IMR-90 (cell line): ENCODE measurements around the gene PLCH1. TPM values are rescaled to one million over a fixed set of nuclear protein-coding genes. Genes with fewer than 3 reads are reported as not detected.

Source experiments
- ATAC-seq: fragments of 200-7000 bp; cut with Tn5 transposase; 2 replicates; pipeline ENCODE4 v1.9.1; 2020; ENCODE audit warnings: low read depth, mild to moderate bottlenecking, moderate library complexity
- BruUV-seq: library from RNA; stranded (reverse); fragments of 400-500 nt; replicated peaks from 2 replicates; lab custom pipeline; 2021; lab: Mats Ljungman, UMichigan
- CTCF ChIA-PET: fragments of 300-600 bp; formaldehyde crosslinking; extraction: SDS; loops from one replicate; lab custom pipeline; 2021; ENCODE audit warnings: antibody characterized with exemption; lab: Yijun Ruan, JAX
- POLR2A ChIA-PET: fragments of 300-600 bp; sonication (Branson Sonifier 250); formaldehyde crosslinking; loops from one replicate; lab custom pipeline; 2022; ENCODE audit warnings: antibody characterized with exemption; ENCODE audit not compliant: unreplicated experiment; lab: Charles Lee
- DNase-seq: peaks from one replicate; pipeline ENCODE4 v3.0.0; 2013
- H2AFZ ChIP-seq: replicated peaks from 2 replicates; pipeline ENCODE3; 2013; ENCODE audit warnings: low read length, mild to moderate bottlenecking; ENCODE audit not compliant: poor library complexity
- H2AK5ac ChIP-seq: 2 replicates; pipeline ENCODE4 v1.6.1; 2013; ENCODE audit warnings: low read depth, low read length, inconsistent platforms
- H2AK9ac ChIP-seq: replicated peaks from 2 replicates; pipeline ENCODE3; 2013; ENCODE audit warnings: mild to moderate bottlenecking, low read depth, low read length, moderate library complexity; ENCODE audit not compliant: poor library complexity
- H2BK120ac ChIP-seq: 2 replicates; pipeline ENCODE4 v1.6.1; 2013; ENCODE audit warnings: low read depth, low read length, inconsistent platforms
- H2BK15ac ChIP-seq: 3 replicates; pipeline ENCODE4 v1.6.1; 2013; ENCODE audit warnings: low read depth, low read length, inconsistent platforms
- H2BK20ac ChIP-seq: 2 replicates; pipeline ENCODE4 v1.6.1; 2013; ENCODE audit warnings: low read depth, mild to moderate bottlenecking, inconsistent platforms, low read length, moderate library complexity
- H2BK5ac ChIP-seq: 2 replicates; pipeline ENCODE4 v1.6.1; 2013; ENCODE audit warnings: mild to moderate bottlenecking, low read depth, low read length, inconsistent platforms; ENCODE audit not compliant: poor library complexity, severe bottlenecking
- H3K14ac ChIP-seq: replicated peaks from 2 replicates; pipeline ENCODE4 v1.6.1; 2013; ENCODE audit warnings: low read depth, low read length, inconsistent platforms
- H3K18ac ChIP-seq: 2 replicates; pipeline ENCODE4 v1.6.1; 2013; ENCODE audit warnings: low read depth, low read length, control low read depth
- H3K23ac ChIP-seq: 2 replicates; pipeline ENCODE4 v1.6.1; 2013; ENCODE audit warnings: low read depth, low read length, inconsistent platforms
- H3K27ac ChIP-seq: 2 replicates; pipeline ENCODE4 v1.5.1; 2013; ENCODE audit warnings: mild to moderate bottlenecking, control low read depth, low read length; ENCODE audit not compliant: insufficient read depth
- H3K27me3 ChIP-seq: 2 replicates; pipeline ENCODE4 v1.6.1; 2013; ENCODE audit warnings: low read length; ENCODE audit not compliant: control insufficient read depth, insufficient read depth
- H3K36me3 ChIP-seq: 2 replicates; pipeline ENCODE4 v1.6.1; 2013; ENCODE audit warnings: low read length, mixed read lengths; ENCODE audit not compliant: control insufficient read depth, insufficient read depth
- H3K4ac ChIP-seq: 2 replicates; pipeline ENCODE4 v1.6.1; 2013; ENCODE audit warnings: low read depth, low read length, inconsistent platforms
- H3K4me1 ChIP-seq: 2 replicates; pipeline ENCODE4 v1.6.1; 2013; ENCODE audit warnings: low read length, mixed read lengths; ENCODE audit not compliant: control insufficient read depth, insufficient read depth
- H3K4me2 ChIP-seq: 2 replicates; pipeline ENCODE4 v1.6.1; 2013; ENCODE audit warnings: low read depth, mild to moderate bottlenecking, control low read depth, low read length, moderate library complexity
- H3K4me3 ChIP-seq: 2 replicates; pipeline ENCODE4 v1.5.1; 2013; ENCODE audit warnings: low read depth, mild to moderate bottlenecking, control low read depth, low read length, moderate library complexity; ENCODE audit not compliant: insufficient read depth
- H3K56ac ChIP-seq: 2 replicates; pipeline ENCODE4 v1.6.1; 2013; ENCODE audit warnings: low read length, inconsistent platforms; ENCODE audit not compliant: insufficient read depth; ENCODE audit errors: extremely low read depth
- H3K79me1 ChIP-seq, 2 experiments: 2 replicates each; pipeline ENCODE4 v1.6.1; 2013; ENCODE audit warnings: low read length in 2 of 2, inconsistent platforms in 1 of 2, low read depth in 1 of 2
- H3K9ac ChIP-seq: 2 replicates; pipeline ENCODE4 v1.6.1; 2013; ENCODE audit warnings: low read depth, low read length, control low read depth
- H3K9me1 ChIP-seq: 2 replicates; pipeline ENCODE4 v1.6.1; 2013; ENCODE audit warnings: low read length, inconsistent platforms; ENCODE audit not compliant: insufficient read depth
- H3K9me3 ChIP-seq: 2 replicates; pipeline ENCODE4 v1.6.1; 2013; ENCODE audit warnings: low read length; ENCODE audit not compliant: control insufficient read depth, insufficient read depth
- H4K20me1 ChIP-seq: 2 replicates; pipeline ENCODE4 v1.6.1; 2013; ENCODE audit warnings: low read length, inconsistent platforms; ENCODE audit not compliant: insufficient read depth
- H4K5ac ChIP-seq: 2 replicates; pipeline ENCODE4 v1.6.1; 2013; ENCODE audit warnings: mild to moderate bottlenecking, low read depth, low read length, control low read depth
- H4K8ac ChIP-seq, 2 experiments: 2 replicates each; pipeline ENCODE4 v1.6.1; 2013; ENCODE audit warnings: low read depth in 2 of 2, low read length in 2 of 2, control low read depth in 1 of 2, inconsistent platforms in 1 of 2
- H4K91ac ChIP-seq: 2 replicates; pipeline ENCODE4 v1.6.1; 2013; ENCODE audit warnings: low read depth, low read length, inconsistent platforms; ENCODE audit not compliant: insufficient read depth
- CHD1 ChIP-seq: IDR thresholded peaks from 2 replicates; pipeline ENCODE4 v1.6.1; 2012; ENCODE audit warnings: low read depth, low read length, improper control_type of control experiment
- WGBS, 2 experiments: methylation state at CpG; one replicate each; pipeline versions ENCODE4 v1.1.5 to v1.1.7; 2013; ENCODE audit warnings: missing lambda C conversion rate in 2 of 2; ENCODE audit not compliant: insufficient read length in 1 of 2; ENCODE audit errors: extremely low coverage in 2 of 2; 5-methylcytosine and 5-hydroxymethylcytosine counted together
- dilution Hi-C: fragments of 300-500 bp; cut with HindIII; formaldehyde crosslinking; loops from one replicate; pipeline ENCODE4 v1.14.3; 2018; ENCODE audit warnings: low sequenced_read_pairs; ENCODE audit not compliant: unreplicated experiment
- in situ Hi-C: fragments of 300-500 bp; cut with MboI; formaldehyde crosslinking; loops from 3 replicates; pipeline ENCODE4 v1.14.3; 2019; ENCODE audit warnings: low sequenced_read_pairs, inconsistent platforms, mixed read lengths
- intact Hi-C: fragments of 100-400 bp; cut with micrococcal nuclease; formaldehyde crosslinking; loops from 2 replicates; pipeline ENCODE4 v1.10.0; 2022
- polyA plus RNA-seq, 3 experiments: library from polyadenylated mRNA; depleted of rRNA; stranded (reverse); fragments of >200 nt; gene quantifications; 2 replicates each; pipeline ENCODE4 v1.2.3, GENCODE V29; 2012; ENCODE audit warnings: low replicate concordance in 1 of 3
- total RNA-seq: library from RNA; depleted of rRNA; stranded (reverse); fragments of >200 nt; gene quantifications from 2 replicates; pipeline ENCODE4 v1.2.3, GENCODE V29; 2012

PLCH1 gene
- total and polyA plus RNA-seq, 2 of the 4 experiments (the other 2 are of a cell fraction): not detected

DNA sequence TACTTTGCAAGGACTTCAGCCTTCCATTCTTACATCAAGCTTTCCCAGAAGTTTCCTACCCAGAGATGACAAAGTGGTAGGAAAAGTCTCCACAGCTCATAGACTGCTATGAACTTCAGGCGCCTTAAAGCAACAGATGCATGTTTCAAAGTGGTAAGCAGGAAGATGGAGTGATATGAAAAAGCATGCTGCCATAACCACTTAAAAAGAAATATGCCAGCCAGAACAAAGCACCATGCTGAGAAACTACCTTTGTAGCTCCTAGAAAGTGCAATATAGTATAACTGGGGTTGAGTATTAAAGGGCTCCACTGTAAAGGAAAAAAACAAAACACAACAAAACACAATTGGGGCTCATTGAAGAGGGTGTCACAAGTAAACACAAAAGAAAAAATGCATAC lies 259.0 kb downstream of the PLCH1 start:
- WGBS, 2 experiments: no CpG with 5 or more reads among the region's 1 CpG
- no peaks in the 10 kb centered on the region for H4K20me1 ChIP-seq
- H3K36me3 ChIP-seq: no peaks in the 10 kb centered on the region
- no peak overlapping the region for H3K27ac ChIP-seq
- TF ChIP-seq CHD1: no peak
- intact Hi-C loops: no loop called here
- no peak overlapping the region for H2AFZ ChIP-seq
- ChIA-PET POLR2A (no interaction called here), CTCF (interaction anchor here (0.6 kb wide), 1 partner anchor 46 kb away, joined by 3 read pairs; no protein-coding TSS in a partner anchor)
- no peak overlapping the region for H3K56ac ChIP-seq
- BruUV-seq: no TSS peak
- no peaks in the 10 kb centered on the region for H3K79me1 ChIP-seq
- dilution Hi-C loops: no loop called here
- no peak overlapping the region for H4K91ac ChIP-seq
- H2BK5ac ChIP-seq: no peak overlapping the region
- H3K9me1 ChIP-seq: no peaks in the 10 kb centered on the region
- in situ Hi-C loops: no loop called here
- ATAC-seq (no peak), DNase-seq (no peak)
- H3K9ac ChIP-seq: no peak overlapping the region
- H3K4me1 ChIP-seq: no peaks in the 10 kb centered on the region
- no peak overlapping the region for H4K5ac ChIP-seq
- no peak overlapping the region for H3K4me2 ChIP-seq
- no peak overlapping the region for H2BK120ac ChIP-seq
- peaks cover 6% of the 10 kb centered on the region for H3K9me3 ChIP-seq
- no peaks in the 10 kb centered on the region for H3K27me3 ChIP-seq
- no peak overlapping the region for H4K8ac ChIP-seq
- no peak overlapping the region for H3K23ac ChIP-seq
- no peak overlapping the region for H2BK15ac ChIP-seq
- no peak overlapping the region for H3K4ac ChIP-seq
- H3K4me3 ChIP-seq: no peak overlapping the region
- H2BK20ac ChIP-seq: no peak overlapping the region
- no peak overlapping the region for H2AK9ac ChIP-seq
- H3K18ac ChIP-seq: no peak overlapping the region
- no peak overlapping the region for H2AK5ac ChIP-seq
- no peak overlapping the region for H3K14ac ChIP-seq
